Left lung (tissue), 10 donors: ENCODE measurements around the gene UBQLN4. TPM values are rescaled to one million over a fixed set of nuclear protein-coding genes. Genes with fewer than 3 reads are reported as not detected.
A peak's percentile ranks its signal among the peaks of the same experiment; 100 is the strongest.

Experiments used
- ATAC-seq: fragments of 200-7000 bp; cut with Tn5 transposase; one replicate; pipeline ENCODE4 v1.9.1; 2020; ENCODE audit warnings: moderate library complexity
- DNase-seq, 4 donors: peaks; one replicate each; pipeline ENCODE4 v3.0.0-alpha.2; 2013 to 2020
- H3K27ac ChIP-seq, 2 donors: fragments of 200-600 bp; sonication (generic) in 1 of 2; one replicate each; pipeline versions ENCODE4 v1.5.0 to v1.8.0; 2020 to 2021
- H3K27me3 ChIP-seq, 2 donors: fragments of 200-600 bp; sonication (generic) in 1 of 2; one replicate each; pipeline versions ENCODE4 v1.5.0 to v1.8.0; 2020 to 2021
- H3K36me3 ChIP-seq, 2 donors: fragments of 200-600 bp; sonication (generic) in 1 of 2; one replicate each; pipeline versions ENCODE4 v1.5.0 to v1.8.0; 2020 to 2021
- H3K4me1 ChIP-seq, 2 donors: fragments of 200-600 bp; one replicate each; pipeline ENCODE4 v1.8.0; 2021
- H3K4me3 ChIP-seq, 2 donors: fragments of 200-600 bp; sonication (generic) in 1 of 2; one replicate each; pipeline versions ENCODE4 v1.5.0 to v1.8.0; 2020 to 2021; ENCODE audit warnings: mild to moderate bottlenecking in 1 of 2
- H3K9me3 ChIP-seq, 2 donors: fragments of 200-600 bp; sonication (generic) in 1 of 2; one replicate each; pipeline versions ENCODE4 v1.5.0 to v1.8.0; 2020 to 2021
- intact Hi-C, 2 donors: fragments of 100-400 bp; cut with DNase I; formaldehyde crosslinking; loops; one replicate each; pipeline versions ENCODE4 v1.11.2 to v1.14.2; 2022
- polyA plus RNA-seq, 6 donors: library from polyadenylated mRNA; unstranded; fragments of 120-200 nt; gene quantifications; one replicate each; pipeline ENCODE4 v1.2.1, GENCODE V29; 2013; ENCODE audit not compliant: insufficient read length in 6 of 6
- total RNA-seq, 2 donors: library from RNA; stranded (reverse); fragmentation: NEBNext Ultra II Directional; extraction: Animal tissue kit (Norgen Biotek cat#: 25700); gene quantifications; one replicate each; pipeline ENCODE4 v1.2.1, GENCODE V29; 2021
- TF ChIP-seq, protein P1 (sequence below), 2 donors: fragments of 200-600 bp; sonication (generic) in 1 of 2; IDR thresholded peaks; one replicate each; pipeline versions ENCODE4 v1.5.0 to v1.8.0; 2021; ENCODE audit warnings: antibody characterized with exemption in 2 of 2
- donor health status: DM: no; HTN: yes; CAD: no.
- donor health status: DM: no; HTN: no; CAD: no.

UBQLN4 gene
- total and polyA plus RNA-seq, 8 donors = 28.7 to 71.8 (median 62.0) TPM

DNA sequence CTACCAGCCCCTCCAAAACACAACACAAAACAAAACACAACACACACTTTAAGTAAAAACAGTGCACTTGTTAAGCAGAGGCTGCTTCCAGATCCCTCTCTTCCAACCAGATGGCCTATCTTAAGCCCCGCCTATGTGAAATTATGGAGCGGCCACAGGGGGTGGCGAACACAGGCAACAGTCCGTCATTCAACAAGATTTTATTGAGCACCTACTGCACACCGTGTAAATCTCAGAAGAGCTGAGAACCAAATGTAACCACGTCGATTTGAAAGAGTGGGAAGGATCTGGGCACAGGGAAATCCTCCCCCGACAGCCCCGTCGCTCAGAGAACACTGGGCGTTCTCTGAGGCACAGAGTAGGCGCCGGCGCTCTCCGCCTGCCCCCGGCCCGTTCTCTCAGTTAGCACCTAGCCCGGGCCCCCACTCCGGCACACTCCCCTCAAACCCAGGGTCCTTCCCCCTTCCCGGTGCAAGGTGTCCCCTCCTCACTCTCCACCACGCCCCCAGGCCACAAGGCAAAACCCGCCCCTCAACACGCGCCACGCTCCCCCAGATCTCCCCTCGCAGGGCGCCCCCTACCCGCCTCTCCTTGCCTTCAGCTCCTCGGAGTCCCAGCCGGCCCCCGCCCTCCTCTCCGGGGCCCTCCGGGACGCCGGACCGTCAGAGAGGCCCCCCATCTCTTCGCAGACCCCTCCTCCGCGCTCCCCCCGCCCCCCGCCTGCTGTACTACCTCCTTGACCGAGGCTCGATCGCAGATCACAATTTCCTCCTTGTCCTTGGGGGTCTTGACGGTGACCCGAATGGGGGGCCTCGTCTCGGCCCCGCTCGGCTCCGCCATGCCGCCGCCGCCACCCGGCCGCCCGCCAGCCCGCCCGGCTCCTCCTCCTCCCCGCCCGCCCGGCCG, 483 bp downstream of the UBQLN4 start:
- H3K9me3 ChIP-seq = no peaks in the 10 kb centered on the region
- TF ChIP-seq, protein P1, sequence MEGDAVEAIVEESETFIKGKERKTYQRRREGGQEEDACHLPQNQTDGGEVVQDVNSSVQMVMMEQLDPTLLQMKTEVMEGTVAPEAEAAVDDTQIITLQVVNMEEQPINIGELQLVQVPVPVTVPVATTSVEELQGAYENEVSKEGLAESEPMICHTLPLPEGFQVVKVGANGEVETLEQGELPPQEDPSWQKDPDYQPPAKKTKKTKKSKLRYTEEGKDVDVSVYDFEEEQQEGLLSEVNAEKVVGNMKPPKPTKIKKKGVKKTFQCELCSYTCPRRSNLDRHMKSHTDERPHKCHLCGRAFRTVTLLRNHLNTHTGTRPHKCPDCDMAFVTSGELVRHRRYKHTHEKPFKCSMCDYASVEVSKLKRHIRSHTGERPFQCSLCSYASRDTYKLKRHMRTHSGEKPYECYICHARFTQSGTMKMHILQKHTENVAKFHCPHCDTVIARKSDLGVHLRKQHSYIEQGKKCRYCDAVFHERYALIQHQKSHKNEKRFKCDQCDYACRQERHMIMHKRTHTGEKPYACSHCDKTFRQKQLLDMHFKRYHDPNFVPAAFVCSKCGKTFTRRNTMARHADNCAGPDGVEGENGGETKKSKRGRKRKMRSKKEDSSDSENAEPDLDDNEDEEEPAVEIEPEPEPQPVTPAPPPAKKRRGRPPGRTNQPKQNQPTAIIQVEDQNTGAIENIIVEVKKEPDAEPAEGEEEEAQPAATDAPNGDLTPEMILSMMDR (IDR thresholded peaks at IDR 0.05) = peak in 1 of 2 donors; percentile 10
- H3K36me3 ChIP-seq = peaks cover 0 to 33% of the 10 kb centered on the region in 2 donors
- intact Hi-C loops = no loop called here
- peak overlapping the region; percentile 62 to 63 for H3K4me3 ChIP-seq
- peak overlapping the region; percentile 92 for H3K27ac ChIP-seq
- H3K4me1 ChIP-seq = peaks cover 7 to 29% of the 10 kb centered on the region in 2 donors
- H3K27me3 ChIP-seq = no peaks in the 10 kb centered on the region
- ATAC-seq (peak; percentile 15), DNase-seq (peak; percentile 49 to 86 (median 71))

GRCh38 chr1:156051011-156051725, 2.4 kb downstream of the UBQLN4 start:
- Histone ChIP-seq H3K9me3 (no peaks in the 10 kb centered on the region), H3K27ac (no peak overlapping the region), H3K36me3 (peaks cover 0 to 34% of the 10 kb centered on the region in 2 donors), H3K27me3 (no peaks in the 10 kb centered on the region), H3K4me3 (no peak overlapping the region), H3K4me1 (peaks cover 7 to 25% of the 10 kb centered on the region in 2 donors)
- TF ChIP-seq, protein P1 (IDR thresholded peaks at IDR 0.05) = no peak
- ATAC-seq (no peak), DNase-seq (no peak)
- intact Hi-C loops = no loop called here

DNA sequence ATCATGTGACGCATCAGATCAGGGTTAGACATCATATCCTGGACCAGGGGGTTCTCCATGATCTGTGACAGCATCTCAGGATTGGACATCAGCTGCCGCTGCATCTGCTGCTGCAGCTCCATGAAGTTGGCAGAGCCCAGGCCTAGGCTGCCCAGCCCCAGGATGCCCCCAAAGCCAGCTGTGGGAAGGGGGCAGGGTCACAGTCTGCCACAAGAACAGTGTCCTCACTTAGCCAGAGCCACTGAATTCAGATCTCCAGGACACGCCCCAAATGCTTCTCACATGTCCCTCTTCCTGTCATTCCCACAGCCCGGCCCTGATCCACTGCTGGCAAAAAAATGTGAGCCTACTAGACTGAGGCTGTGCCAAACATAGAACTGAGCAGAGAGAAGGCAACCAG, 3.2 kb downstream of the UBQLN4 start:
- Histone ChIP-seq H3K27ac (no peak overlapping the region), H3K4me3 (no peak overlapping the region), H3K36me3 (peaks cover 0 to 34% of the 10 kb centered on the region in 2 donors), H3K9me3 (no peaks in the 10 kb centered on the region), H3K4me1 (peaks cover 2 to 17% of the 10 kb centered on the region in 2 donors), H3K27me3 (no peaks in the 10 kb centered on the region)
- no peak for DNase-seq
- TF ChIP-seq, protein P1 (IDR thresholded peaks at IDR 0.05) = no peak
- intact Hi-C loops = no loop called here
- no peak for ATAC-seq

DNA sequence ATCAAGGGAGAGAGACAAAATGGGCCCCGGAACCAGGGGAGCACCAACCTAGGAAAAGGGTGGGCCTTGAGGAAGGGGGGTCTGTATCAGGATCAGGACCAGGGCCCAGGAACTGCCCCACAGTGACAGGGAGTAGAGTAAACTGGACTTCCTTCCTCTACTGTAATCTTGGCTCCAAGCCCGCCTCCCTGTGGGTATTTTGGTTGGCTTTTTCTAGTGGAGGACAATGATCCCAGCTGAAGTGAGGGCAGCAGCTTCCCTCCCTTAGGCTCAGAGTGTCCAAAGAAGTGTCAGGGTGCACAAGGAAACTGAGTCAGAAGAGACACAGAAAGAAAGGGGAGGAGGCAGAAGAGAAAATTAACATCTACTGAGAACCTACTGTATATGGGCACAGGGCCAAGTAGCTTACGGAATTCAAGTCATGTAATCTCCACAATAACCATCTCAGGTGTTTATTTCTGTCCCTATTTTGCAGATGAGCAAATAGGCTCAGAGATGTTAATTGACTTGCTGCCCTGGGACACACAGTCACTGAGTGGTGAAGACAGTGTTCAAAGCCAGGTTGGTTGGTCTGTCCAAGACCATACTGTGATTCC, 4.8 kb downstream of the UBQLN4 start:
- peaks cover 0 to 13% of the 10 kb centered on the region in 2 donors for H3K4me1 ChIP-seq
- no peaks in the 10 kb centered on the region for H3K9me3 ChIP-seq
- no peak for DNase-seq
- no peak overlapping the region for H3K4me3 ChIP-seq
- TF ChIP-seq, protein P1 (IDR thresholded peaks at IDR 0.05) = no peak
- H3K36me3 ChIP-seq = peaks cover 0 to 36% of the 10 kb centered on the region in 2 donors
- ATAC-seq = no peak
- H3K27ac ChIP-seq = no peak overlapping the region
- H3K27me3 ChIP-seq = no peaks in the 10 kb centered on the region
- intact Hi-C loops = no loop called here
